WTC11 (cell line): ENCODE measurements around the gene KCNE4. TPM values are rescaled to one million over a fixed set of nuclear protein-coding genes. Genes with fewer than 3 reads are reported as not detected.

ENCODE experiments used
- ATAC-seq: fragments of 200-7000 bp; cut with Tn5 transposase; 2 replicates; pipeline ENCODE4 v1.10.0; 2021; ENCODE audit warnings: mild to moderate bottlenecking, moderate library complexity
- CTCF ChIA-PET: fragments of 300-600 bp; sonication (Branson Sonifier 250); formaldehyde crosslinking; loops from one replicate; lab custom pipeline; 2021; ENCODE audit warnings: antibody characterized with exemption; lab: Charles Lee
- POLR2A ChIA-PET: fragments of 350-600 bp; sonication (Branson Sonifier 250); formaldehyde crosslinking; loops from one replicate; lab custom pipeline; 2021; ENCODE audit warnings: antibody characterized with exemption; lab: Charles Lee
- DNase-seq: peaks from one replicate; pipeline ENCODE4 v3.0.0; 2021; ENCODE audit warnings: low spot score
- H3K27ac Mint-ChIP-seq: 2 replicates; pipeline ENCODE4 v1.8.0; 2021; ENCODE audit warnings: mixed read lengths
- H3K27me3 Mint-ChIP-seq: 2 replicates; pipeline ENCODE4 v1.8.0; 2021; ENCODE audit warnings: low read depth, mild to moderate bottlenecking, moderate library complexity, mixed read lengths
- H3K36me3 Mint-ChIP-seq: 2 replicates; pipeline ENCODE4 v1.8.0; 2021; ENCODE audit warnings: mixed read lengths
- H3K4me1 Mint-ChIP-seq: 2 replicates; pipeline ENCODE4 v1.8.0; 2022; ENCODE audit warnings: mixed read lengths
- H3K4me3 Mint-ChIP-seq: 2 replicates; pipeline ENCODE4 v1.8.0; 2021; ENCODE audit warnings: mild to moderate bottlenecking, moderate library complexity, mixed read lengths
- H3K9me3 Mint-ChIP-seq: 2 replicates; pipeline ENCODE4 v1.8.0; 2021; ENCODE audit warnings: mixed read lengths
- ATF2 ChIP-seq: sonication (generic); formaldehyde crosslinking; IDR thresholded peaks from 2 replicates; pipeline ENCODE4 v1.8.1; 2022; ENCODE audit warnings: low read depth, missing genetic modification reagents, borderline replicate concordance
- CREM ChIP-seq: sonication (generic); formaldehyde crosslinking; IDR thresholded peaks from 2 replicates; pipeline ENCODE4 v1.8.1; 2022; ENCODE audit warnings: mild to moderate bottlenecking, missing genetic modification reagents, moderate library complexity
- E2F5 ChIP-seq: sonication (generic); formaldehyde crosslinking; IDR thresholded peaks from 2 replicates; pipeline ENCODE4 v1.8.1; 2022; ENCODE audit warnings: mild to moderate bottlenecking, moderate library complexity, missing genetic modification reagents
- FOXJ3 ChIP-seq: sonication (generic); formaldehyde crosslinking; IDR thresholded peaks from 2 replicates; pipeline ENCODE4 v1.9.0; 2021; ENCODE audit warnings: missing genetic modification reagents, mild to moderate bottlenecking, borderline replicate concordance
- FOXP1 ChIP-seq: sonication (generic); formaldehyde crosslinking; IDR thresholded peaks from 2 replicates; pipeline ENCODE4 v1.8.0; 2022; ENCODE audit warnings: missing genetic modification reagents, mild to moderate bottlenecking, moderate library complexity, borderline replicate concordance
- HMGA2 ChIP-seq: fragments of 250-450 bp; sonication (Bioruptor Pico); IDR thresholded peaks from 2 replicates; pipeline ENCODE4 v1.4.0; 2021; ENCODE audit warnings: mild to moderate bottlenecking, moderate library complexity
- NFATC4 ChIP-seq: fragments of 250-450 bp; sonication (Bioruptor Pico); IDR thresholded peaks from 2 replicates; pipeline ENCODE4 v1.9.0; 2021; ENCODE audit warnings: mild to moderate bottlenecking
- NFE2L1 ChIP-seq: sonication (generic); formaldehyde crosslinking; IDR thresholded peaks from 2 replicates; pipeline ENCODE4 v1.8.1; 2023; ENCODE audit warnings: missing genetic modification reagents
- NFYB ChIP-seq: sonication (generic); formaldehyde crosslinking; conservative IDR thresholded peaks from 2 replicates; pipeline ENCODE4 v1.8.0; 2022; ENCODE audit warnings: low read depth, missing genetic modification reagents
- NR1H2 ChIP-seq: sonication (generic); formaldehyde crosslinking; IDR thresholded peaks from 2 replicates; pipeline ENCODE4 v1.9.0; 2021; ENCODE audit warnings: mild to moderate bottlenecking, moderate library complexity, missing genetic modification reagents
- NR3C1 ChIP-seq: sonication (generic); formaldehyde crosslinking; conservative IDR thresholded peaks from 2 replicates; pipeline ENCODE4 v1.8.1; 2023; ENCODE audit warnings: low read depth, mild to moderate bottlenecking, missing genetic modification reagents
- PRRX2 ChIP-seq: fragments of 250-450 bp; sonication (Bioruptor Pico); IDR thresholded peaks from 2 replicates; pipeline ENCODE4 v1.8.0; 2021; ENCODE audit warnings: mild to moderate bottlenecking
- RORB ChIP-seq: fragments of 250-450 bp; sonication (Bioruptor Pico); IDR thresholded peaks from 2 replicates; pipeline ENCODE4 v1.9.0; 2021; ENCODE audit warnings: mild to moderate bottlenecking
- SOX15 ChIP-seq: fragments of 250-450 bp; sonication (Bioruptor Pico); IDR thresholded peaks from 2 replicates; pipeline ENCODE4 v1.9.0; 2021; ENCODE audit warnings: mild to moderate bottlenecking
- TEAD1 ChIP-seq: sonication (generic); formaldehyde crosslinking; IDR thresholded peaks from 2 replicates; pipeline ENCODE4 v1.8.0; 2022; ENCODE audit warnings: mild to moderate bottlenecking, missing genetic modification reagents
- USF1 ChIP-seq: sonication (generic); formaldehyde crosslinking; IDR thresholded peaks from 2 replicates; pipeline ENCODE4 v1.8.0; 2022; ENCODE audit warnings: mild to moderate bottlenecking, missing genetic modification reagents
- ZNF138 ChIP-seq: sonication (generic); formaldehyde crosslinking; conservative IDR thresholded peaks from 2 replicates; pipeline ENCODE4 v1.8.1; 2022; ENCODE audit warnings: mild to moderate bottlenecking, moderate library complexity, missing genetic modification reagents
- ZNF263 ChIP-seq: sonication (generic); formaldehyde crosslinking; IDR thresholded peaks from 2 replicates; pipeline ENCODE4 v1.8.1; 2022; ENCODE audit warnings: low read depth, mild to moderate bottlenecking, moderate library complexity, missing genetic modification reagents
- ZNF512 ChIP-seq: sonication (generic); formaldehyde crosslinking; IDR thresholded peaks from 2 replicates; pipeline ENCODE4 v1.8.1; 2022; ENCODE audit warnings: missing genetic modification reagents, borderline replicate concordance
- ZNF532 ChIP-seq: fragments of 250-450 bp; sonication (Bioruptor Pico); IDR thresholded peaks from 2 replicates; pipeline ENCODE4 v1.9.0; 2021; ENCODE audit warnings: mild to moderate bottlenecking, borderline replicate concordance
- ZSCAN18 ChIP-seq: fragments of 250-450 bp; sonication (Bioruptor Pico); IDR thresholded peaks from 2 replicates; pipeline ENCODE4 v2.1.2; 2022; ENCODE audit warnings: mild to moderate bottlenecking, moderate library complexity
- total RNA-seq: library from RNA; stranded (reverse); gene quantifications from 3 replicates; pipeline ENCODE4 v1.2.3, GENCODE V29; 2021

KCNE4 gene
- total RNA-seq, 1 experiment from 2014 or later, result 0.04 TPM

- no peak overlapping the region for H3K27ac Mint-ChIP-seq
- TF ChIP-seq NFYB (CRISPR knock-in tag), result no peak
- TF ChIP-seq ZNF532 (CRISPR knock-in tag), result no peak
- no peak for TF ChIP-seq FOXP1 (CRISPR knock-in tag)
- TF ChIP-seq HMGA2 (CRISPR knock-in tag), result no peak
- TF ChIP-seq FOXJ3 (CRISPR knock-in tag), result no peak
- no peak for TF ChIP-seq TEAD1
- no peak for TF ChIP-seq PRRX2
- no peak for TF ChIP-seq ZNF138 (CRISPR knock-in tag)
- TF ChIP-seq, all 79 proteins: peak for 0
- no peaks in the 10 kb centered on the region for H3K36me3 Mint-ChIP-seq
- ChIA-PET POLR2A (no interaction called here), CTCF (no interaction called here)
- no peak overlapping the region for H3K4me3 Mint-ChIP-seq
- ATAC-seq (no peak), DNase-seq (no peak)
- H3K9me3 Mint-ChIP-seq, result no peaks in the 10 kb centered on the region
- H3K4me1 Mint-ChIP-seq, result no peaks in the 10 kb centered on the region
- no peaks in the 10 kb centered on the region for H3K27me3 Mint-ChIP-seq
Measured at GRCh38 chr2:223005496-223005895, 46.5 kb upstream of the KCNE4 start.

- no peak for TF ChIP-seq ZNF512 (CRISPR knock-in tag)
- H3K36me3 Mint-ChIP-seq, result no peaks in the 10 kb centered on the region
- DNase-seq, result no peak
- H3K27ac Mint-ChIP-seq, result no peak overlapping the region
- H3K9me3 Mint-ChIP-seq, result peaks cover 5% of the 10 kb centered on the region; the same call in 1 of the 2 replicates
- H3K27me3 Mint-ChIP-seq, result no peaks in the 10 kb centered on the region
- ChIA-PET POLR2A (no interaction called here), CTCF (interaction anchor here (1.0 kb wide), 1 partner anchor 94 kb away, joined by 3 read pairs; no protein-coding TSS in a partner anchor)
- no peaks in the 10 kb centered on the region for H3K4me1 Mint-ChIP-seq
- H3K4me3 Mint-ChIP-seq, result no peak overlapping the region
- no peak for ATAC-seq
Measured at GRCh38 chr2:223007531-223007930, 44.5 kb upstream of the KCNE4 start.

GRCh38 chr2:223008162-223008561, 43.8 kb upstream of the KCNE4 start:
- H3K27me3 Mint-ChIP-seq, result no peaks in the 10 kb centered on the region
- ChIA-PET CTCF (interaction anchor here (1.0 kb wide), 1 partner anchor 93 kb away, joined by 3 read pairs; no protein-coding TSS in a partner anchor), POLR2A (no interaction called here)
- peaks cover 8% of the 10 kb centered on the region; the same call in 1 of the 2 replicates for H3K9me3 Mint-ChIP-seq
- ATAC-seq (no peak), DNase-seq (no peak)
- no peaks in the 10 kb centered on the region for H3K36me3 Mint-ChIP-seq
- H3K4me1 Mint-ChIP-seq, result no peaks in the 10 kb centered on the region
- H3K4me3 Mint-ChIP-seq, result no peak overlapping the region
- no peak overlapping the region for H3K27ac Mint-ChIP-seq
- TF ChIP-seq NR1H2 (CRISPR knock-in tag), result no peak
- no peak for TF ChIP-seq CREM
- TF ChIP-seq NR3C1, result no peak
- TF ChIP-seq ZSCAN18 (CRISPR knock-in tag), result no peak
- TF ChIP-seq NFATC4, result no peak
- no peak for TF ChIP-seq SOX15 (CRISPR knock-in tag)
- TF ChIP-seq E2F5, result no peak
- TF ChIP-seq USF1, result no peak
- no peak for TF ChIP-seq ZNF263 (CRISPR knock-in tag)
- no peak for TF ChIP-seq TEAD1
- no peak for TF ChIP-seq RORB (CRISPR knock-in tag)
- TF ChIP-seq ATF2 (CRISPR knock-in tag), result no peak
- no peak for TF ChIP-seq NFE2L1 (CRISPR knock-in tag)
